Muscle layer of duodenum (tissue), 2 donors: ENCODE measurements around the gene HIF1AN.

Experiments used
- H3K27ac ChIP-seq: one replicate; pipeline ENCODE4 v1.7.0; 2013; ENCODE audit warnings: mild to moderate bottlenecking, low read length
- H3K27me3 ChIP-seq: one replicate; pipeline ENCODE4 v1.7.0; 2013; ENCODE audit warnings: low read depth, mild to moderate bottlenecking, control low read depth, low read length
- H3K36me3 ChIP-seq, 2 donors: one replicate each; pipeline ENCODE4 v1.7.0; 2013; ENCODE audit warnings: low read length in 2 of 2, control low read depth in 1 of 2, mild to moderate bottlenecking in 1 of 2; ENCODE audit not compliant: insufficient read depth in 2 of 2, control insufficient read depth in 1 of 2
- H3K4me1 ChIP-seq, 2 donors: one replicate each; pipeline ENCODE4 v1.7.0; 2013; ENCODE audit warnings: low read length in 2 of 2, mild to moderate bottlenecking in 2 of 2, control low read depth in 1 of 2, moderate library complexity in 1 of 2; ENCODE audit not compliant: insufficient read depth in 2 of 2, control insufficient read depth in 1 of 2
- H3K4me3 ChIP-seq, 2 donors: one replicate each; pipeline ENCODE4 v1.7.0; 2013; ENCODE audit warnings: low read length in 2 of 2, low read depth in 1 of 2, mild to moderate bottlenecking in 1 of 2
- H3K9me3 ChIP-seq, 2 donors: one replicate each; pipeline ENCODE4 v1.7.0; 2013; ENCODE audit warnings: low read length in 2 of 2, control low read depth in 1 of 2, mild to moderate bottlenecking in 1 of 2; ENCODE audit not compliant: control insufficient read depth in 1 of 2
- donor health status: healthy.

The HIF1AN gene

DNA sequence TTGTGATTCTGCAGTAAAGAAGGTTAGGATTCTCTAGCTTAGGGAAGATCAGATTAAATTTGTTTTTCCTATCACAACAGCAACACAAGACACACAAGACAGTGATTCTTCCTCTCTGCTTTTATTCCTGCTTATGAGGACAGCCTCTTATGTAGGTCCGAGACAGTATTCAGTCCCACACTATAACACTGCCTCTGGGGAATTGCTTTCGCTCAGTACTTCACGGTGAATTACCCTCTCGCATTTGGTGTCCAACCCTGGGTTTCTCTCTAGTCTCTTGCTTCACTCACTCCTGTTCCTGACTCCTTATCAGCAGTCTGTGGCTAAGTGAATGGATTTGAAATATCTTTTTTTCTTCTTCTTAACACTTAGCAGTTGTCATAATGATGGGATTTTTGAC lies 1.7 kb downstream of the HIF1AN start:
- peaks cover 29 to 34% of the 10 kb centered on the region in 2 donors for H3K36me3 ChIP-seq
- H3K4me3 ChIP-seq, result no peak overlapping the region
- peaks cover 11 to 36% of the 10 kb centered on the region in 2 donors for H3K4me1 ChIP-seq
- H3K9me3 ChIP-seq, result no peaks in the 10 kb centered on the region
- no peaks in the 10 kb centered on the region for H3K27me3 ChIP-seq
- H3K27ac ChIP-seq, result no peak overlapping the region

DNA sequence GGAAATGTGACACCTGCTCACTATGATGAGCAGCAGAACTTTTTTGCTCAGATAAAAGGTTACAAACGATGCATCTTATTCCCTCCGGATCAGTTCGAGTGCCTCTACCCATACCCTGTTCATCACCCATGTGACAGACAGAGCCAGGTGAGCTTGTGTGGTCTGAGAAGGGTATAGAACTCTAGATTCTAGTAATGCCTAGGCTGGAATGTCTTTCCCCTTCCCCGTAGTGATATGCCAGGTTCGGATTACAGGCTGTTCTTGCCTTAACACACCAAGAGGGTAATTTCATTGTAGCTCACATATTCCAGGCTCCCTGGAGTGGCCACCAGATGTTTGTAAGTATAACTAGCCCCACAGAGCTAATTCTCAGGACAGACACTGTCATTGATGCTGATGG lies 9.2 kb downstream of the HIF1AN start:
- no peak overlapping the region for H3K4me3 ChIP-seq

DNA sequence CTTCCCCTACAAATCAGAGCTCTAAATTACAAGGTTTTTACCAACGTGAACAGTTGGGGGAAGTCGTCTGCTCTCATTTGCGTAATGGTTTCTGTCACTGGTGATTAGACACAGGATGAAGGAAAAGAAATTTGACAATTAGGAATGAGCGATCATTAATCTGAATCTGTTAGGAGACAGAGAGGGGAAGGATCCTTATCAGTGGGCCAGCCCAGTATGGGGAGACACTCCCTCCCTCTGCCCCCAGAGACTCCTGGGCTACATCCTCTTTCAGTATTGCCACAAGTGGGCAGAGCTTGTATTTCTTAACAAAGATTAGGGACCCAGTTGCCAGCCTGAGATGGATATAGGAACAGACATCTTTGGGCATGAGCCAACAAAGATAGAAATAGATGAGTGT lies 15.5 kb downstream of the HIF1AN start:
- peaks cover 39 to 54% of the 10 kb centered on the region in 2 donors for H3K36me3 ChIP-seq

More for the DNA sequence above, 9.2 kb downstream of the HIF1AN start:
- H3K9me3 ChIP-seq, result no peaks in the 10 kb centered on the region
- H3K27ac ChIP-seq, result no peak overlapping the region
- H3K36me3 ChIP-seq, result peaks cover 62 to 94% of the 10 kb centered on the region in 2 donors
- H3K27me3 ChIP-seq, result no peaks in the 10 kb centered on the region
- no peaks in the 10 kb centered on the region for H3K4me1 ChIP-seq

DNA sequence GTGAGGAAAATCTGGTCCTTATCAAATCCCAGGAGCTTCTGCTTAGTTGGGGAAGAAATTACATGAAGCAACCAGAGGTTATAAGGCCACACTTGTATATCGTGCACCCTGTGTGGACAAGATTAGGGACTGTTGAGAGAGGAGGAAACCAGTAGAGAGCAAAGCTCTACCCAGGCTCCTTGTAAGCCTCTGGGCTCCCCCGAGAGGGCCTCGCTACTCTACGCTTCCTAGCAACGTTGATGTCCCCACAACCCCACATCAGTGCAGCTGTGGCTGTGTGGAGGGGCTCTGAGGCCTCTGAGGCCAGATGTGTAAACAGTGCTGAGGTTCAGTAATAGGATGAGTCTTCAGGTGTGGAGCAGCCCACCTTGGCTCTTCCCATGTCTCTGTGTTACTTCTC lies 16.0 kb downstream of the HIF1AN start:
- H3K36me3 ChIP-seq, result peaks cover 44 to 54% of the 10 kb centered on the region in 2 donors

More for the DNA sequence above, 15.5 kb downstream of the HIF1AN start:
- Histone ChIP-seq H3K4me1 (no peaks in the 10 kb centered on the region), H3K27me3 (no peaks in the 10 kb centered on the region), H3K27ac (no peak overlapping the region), H3K9me3 (no peaks in the 10 kb centered on the region), H3K4me3 (no peak overlapping the region)

DNA sequence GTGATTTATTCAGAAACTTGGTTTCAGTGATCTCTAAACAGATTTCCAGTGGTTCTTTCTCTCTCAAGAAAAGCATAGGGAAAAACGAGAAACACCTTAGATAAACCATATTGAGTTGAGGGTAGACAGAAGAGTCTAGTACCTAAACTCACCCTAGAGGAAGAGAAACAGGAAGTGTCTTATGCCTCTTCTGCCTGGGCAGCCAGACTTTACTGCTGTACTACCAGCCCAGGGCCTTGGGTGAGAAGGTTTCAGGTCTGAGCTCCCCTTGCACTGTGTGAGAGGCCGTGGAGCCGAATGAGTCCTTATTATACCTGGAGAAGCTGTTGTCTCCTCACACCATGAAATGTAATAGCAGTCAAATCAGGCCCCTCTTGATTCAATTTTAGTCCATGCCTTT lies 18.2 kb downstream of the HIF1AN start:
- Histone ChIP-seq H3K36me3 (peaks cover 24 to 40% of the 10 kb centered on the region in 2 donors), H3K27me3 (no peaks in the 10 kb centered on the region), H3K4me1 (no peaks in the 10 kb centered on the region), H3K4me3 (no peak overlapping the region), H3K27ac (no peak overlapping the region), H3K9me3 (no peaks in the 10 kb centered on the region)

More for the DNA sequence above, 16.0 kb downstream of the HIF1AN start:
- Histone ChIP-seq H3K4me3 (no peak overlapping the region), H3K4me1 (no peaks in the 10 kb centered on the region), H3K27me3 (no peaks in the 10 kb centered on the region), H3K9me3 (no peaks in the 10 kb centered on the region), H3K27ac (no peak overlapping the region)

DNA sequence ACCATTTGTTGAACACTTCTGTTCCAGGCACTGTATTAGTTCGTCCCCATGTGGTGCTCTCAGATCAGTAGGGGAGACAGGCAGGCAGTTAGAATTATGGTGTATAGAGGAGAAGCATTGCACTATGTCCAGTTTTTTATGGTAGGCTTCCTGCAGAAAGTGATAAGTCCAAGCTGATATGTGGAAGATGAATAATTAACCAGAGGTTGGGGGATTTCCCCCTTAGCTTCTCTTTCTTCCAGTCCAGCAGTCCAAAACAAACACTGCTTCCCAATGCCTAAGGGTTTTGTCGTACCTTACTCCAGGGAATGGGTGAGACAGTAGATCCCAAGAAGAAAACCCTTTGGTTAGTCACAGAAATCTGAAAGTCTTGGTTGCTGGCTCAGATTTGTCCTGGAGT lies 19.2 kb downstream of the HIF1AN start:
- H3K9me3 ChIP-seq, result no peaks in the 10 kb centered on the region
- no peaks in the 10 kb centered on the region for H3K4me1 ChIP-seq
- peaks cover 15 to 32% of the 10 kb centered on the region in 2 donors for H3K36me3 ChIP-seq
- no peak overlapping the region for H3K27ac ChIP-seq
- no peaks in the 10 kb centered on the region for H3K27me3 ChIP-seq
- H3K4me3 ChIP-seq, result no peak overlapping the region

DNA sequence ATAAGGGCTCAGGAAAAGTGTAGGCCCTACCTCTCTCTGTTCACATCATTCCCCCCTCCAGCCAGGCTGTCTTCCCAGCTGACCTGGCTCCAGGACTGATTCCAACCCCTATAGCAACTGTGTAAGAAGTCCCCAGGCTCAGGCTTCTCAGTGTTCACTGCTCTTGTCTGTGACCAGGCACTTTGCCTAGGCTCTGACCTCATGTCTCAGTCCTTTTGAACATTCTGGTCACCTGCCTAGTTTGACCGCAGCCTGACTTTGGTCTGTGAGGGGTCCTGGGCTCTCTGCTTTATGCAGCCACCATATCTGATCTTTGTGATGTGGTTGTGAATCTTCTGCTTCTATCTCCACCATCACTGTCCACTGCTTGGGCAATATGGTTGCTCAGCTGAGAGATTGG lies 24.5 kb downstream of the HIF1AN start:
- Histone ChIP-seq H3K27ac (no peak overlapping the region), H3K4me3 (no peak overlapping the region), H3K9me3 (no peaks in the 10 kb centered on the region), H3K4me1 (peaks cover 0 to 12% of the 10 kb centered on the region in 2 donors), H3K36me3 (peaks cover 11 to 24% of the 10 kb centered on the region in 2 donors), H3K27me3 (peaks cover 7% of the 10 kb centered on the region)

DNA sequence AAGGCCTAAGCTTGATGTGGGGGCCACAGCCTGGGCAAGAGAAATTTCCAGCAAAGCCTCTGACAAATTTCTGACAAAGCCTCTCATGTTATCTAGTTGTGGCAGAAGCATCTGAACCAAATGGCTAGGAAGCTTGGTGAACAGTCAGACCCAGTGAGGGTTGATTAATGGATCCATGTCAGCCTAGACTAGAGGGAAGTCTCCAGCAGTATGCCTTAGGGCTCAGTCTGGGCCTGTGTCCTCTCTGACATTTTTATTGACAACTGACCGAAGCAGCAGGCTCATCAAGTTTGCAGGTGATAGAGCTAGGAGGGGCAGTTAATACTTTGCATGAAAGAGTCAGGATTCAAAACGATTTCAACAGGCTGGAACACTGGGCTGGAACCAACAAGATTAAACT lies 25.3 kb downstream of the HIF1AN start:
- H3K36me3 ChIP-seq, result peaks cover 11 to 19% of the 10 kb centered on the region in 2 donors
- H3K4me3 ChIP-seq, result no peak overlapping the region
- H3K27ac ChIP-seq, result no peak overlapping the region
- H3K9me3 ChIP-seq, result no peaks in the 10 kb centered on the region
- peaks cover 9% of the 10 kb centered on the region for H3K27me3 ChIP-seq
- peaks cover 0 to 12% of the 10 kb centered on the region in 2 donors for H3K4me1 ChIP-seq

DNA sequence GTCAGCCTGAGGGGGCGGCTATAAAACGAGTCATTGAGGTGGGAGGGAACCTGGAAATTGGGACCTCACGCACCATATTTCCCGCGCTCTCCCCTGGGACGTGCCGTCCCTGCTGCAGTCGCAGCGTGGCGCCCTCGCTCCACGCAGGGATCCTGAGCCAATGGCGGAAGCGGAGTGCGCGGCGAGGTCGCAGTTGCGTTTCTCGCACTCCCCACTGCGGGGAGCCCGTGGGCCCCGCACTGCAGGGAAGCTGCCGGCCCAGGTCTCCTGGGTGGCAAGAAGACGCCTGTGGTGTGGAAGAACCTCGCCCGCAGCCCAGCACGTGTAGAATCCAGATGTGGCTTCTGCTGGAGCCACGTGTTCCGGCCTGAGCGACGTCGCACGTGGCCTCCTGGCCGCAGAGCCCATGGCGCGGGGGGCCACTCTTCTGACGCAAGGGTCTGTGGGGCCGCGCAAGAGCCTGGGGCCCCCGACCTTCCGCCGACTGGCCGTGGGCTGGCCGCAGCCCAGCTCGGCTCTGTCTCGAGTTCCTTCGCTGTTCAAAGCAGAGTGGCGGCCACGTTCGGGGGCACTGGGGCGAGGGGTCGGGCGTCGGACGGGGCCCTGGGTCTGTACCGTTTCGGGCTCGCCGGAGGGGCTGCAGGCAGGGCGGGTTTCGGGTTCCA lies 26.4 kb downstream of the HIF1AN start:
- Histone ChIP-seq H3K4me1 (peaks cover 0 to 12% of the 10 kb centered on the region in 2 donors), H3K9me3 (no peaks in the 10 kb centered on the region), H3K4me3 (peak overlapping the region in 1 of 2 donors; percentile 19), H3K27me3 (peaks cover 15% of the 10 kb centered on the region), H3K36me3 (peaks cover 6 to 9% of the 10 kb centered on the region in 2 donors), H3K27ac (no peak overlapping the region)

DNA sequence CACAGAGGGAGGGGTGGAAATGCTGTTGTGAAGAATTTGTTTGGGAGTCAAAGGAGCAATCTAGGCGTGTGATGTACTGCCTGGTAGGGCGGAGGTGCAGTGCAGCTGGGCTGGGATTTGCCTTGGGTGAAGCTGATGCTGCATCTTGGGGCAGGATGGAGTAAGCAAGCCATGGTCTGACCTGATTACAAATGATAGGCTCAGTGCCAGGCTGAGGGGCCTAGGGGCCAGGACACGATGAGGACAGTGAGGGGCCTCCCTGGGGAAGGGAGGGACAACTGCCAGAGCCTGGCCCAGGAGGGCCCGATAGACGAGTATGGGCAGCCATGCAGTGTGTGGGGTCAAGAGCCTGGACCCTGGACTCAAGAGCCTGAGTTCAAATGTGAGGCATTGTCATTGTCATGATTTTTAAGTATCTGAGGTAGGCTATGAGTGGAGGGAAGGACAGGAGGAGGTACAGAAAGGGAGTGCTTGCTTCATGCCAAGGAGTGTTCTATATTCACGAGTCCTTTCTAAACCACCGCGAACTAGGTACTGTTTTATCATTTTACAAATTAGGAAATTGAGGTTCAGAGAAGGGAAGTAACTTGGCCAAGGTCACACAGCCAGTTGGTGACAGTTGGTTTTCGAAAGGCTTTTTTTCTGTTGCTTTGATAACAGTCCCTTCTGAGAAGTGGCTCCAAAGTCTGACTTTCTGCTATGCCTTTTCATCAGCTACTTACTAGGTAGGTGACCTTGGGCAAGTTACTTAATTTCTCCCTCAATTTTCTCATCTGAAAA lies 29.7 kb downstream of the HIF1AN start:
- Histone ChIP-seq H3K4me3 (no peak overlapping the region), H3K36me3 (peaks cover 0 to 2% of the 10 kb centered on the region in 2 donors), H3K27me3 (peaks cover 33% of the 10 kb centered on the region), H3K4me1 (peaks cover 0 to 12% of the 10 kb centered on the region in 2 donors), H3K27ac (no peak overlapping the region), H3K9me3 (no peaks in the 10 kb centered on the region)

DNA sequence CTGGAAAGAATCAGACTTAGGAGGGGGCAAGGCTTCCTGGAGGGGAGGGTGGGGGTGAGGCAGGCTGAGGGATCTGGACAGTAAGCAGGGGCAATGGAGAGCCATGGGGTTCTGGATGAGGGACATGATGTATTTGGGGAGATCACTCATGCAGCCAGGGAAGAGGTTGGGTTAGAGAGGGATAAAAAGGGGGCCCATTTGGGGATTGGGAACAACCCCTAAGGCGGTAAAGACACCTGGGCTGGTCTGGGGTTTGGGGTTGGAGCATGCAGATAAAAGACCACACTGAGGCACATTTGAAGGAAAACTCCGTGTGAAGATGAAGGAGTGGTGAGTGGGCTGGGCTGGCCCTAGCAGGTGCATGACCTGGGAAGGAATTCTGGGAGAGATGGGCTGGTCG lies 30.8 kb downstream of the HIF1AN start:
- Histone ChIP-seq H3K4me3 (no peak overlapping the region), H3K27ac (no peak overlapping the region), H3K4me1 (peaks cover 0 to 12% of the 10 kb centered on the region in 2 donors), H3K36me3 (no peaks in the 10 kb centered on the region), H3K27me3 (peaks cover 31% of the 10 kb centered on the region), H3K9me3 (no peaks in the 10 kb centered on the region)
